Mesodermal cell (in vitro differentiated cells): ENCODE data around the gene CST7.

Experiments used
- H3K27ac ChIP-seq: 2 replicates; pipeline ENCODE4 v1.7.0; 2013; ENCODE audit warnings: mild to moderate bottlenecking, low read depth, low read length, moderate library complexity; ENCODE audit not compliant: severe bottlenecking
- H3K36me3 ChIP-seq: 2 replicates; pipeline ENCODE4 v1.7.1; 2013; ENCODE audit warnings: mild to moderate bottlenecking, low read length, moderate library complexity; ENCODE audit not compliant: control insufficient read depth, insufficient read depth
- H3K4me1 ChIP-seq: one replicate; pipeline ENCODE4 v1.7.1; 2013; ENCODE audit warnings: mild to moderate bottlenecking, low read length; ENCODE audit not compliant: insufficient read depth, control insufficient read depth, poor library complexity, severe bottlenecking
- H3K4me3 ChIP-seq: 2 replicates; pipeline ENCODE4 v1.7.0; 2013; ENCODE audit warnings: low read length, control low read depth, mild to moderate bottlenecking; ENCODE audit not compliant: insufficient read depth, poor library complexity, severe bottlenecking; ENCODE audit errors: extremely low read depth
- H3K9me3 ChIP-seq: 2 replicates; pipeline ENCODE4 v1.7.1; 2013; ENCODE audit warnings: mild to moderate bottlenecking, low read length, moderate library complexity; ENCODE audit not compliant: control insufficient read depth
- WGBS, 2 experiments: methylation state at CpG; one replicate each; pipeline ENCODE4 v1.1.5; 2013; ENCODE audit warnings: missing lambda C conversion rate in 2 of 2; ENCODE audit not compliant: insufficient coverage in 2 of 2; 5-methylcytosine and 5-hydroxymethylcytosine counted together

CST7 gene

GRCh38 chr20:24987244-24987643 is 38.2 kb downstream of the CST7 start:
- Histone ChIP-seq H3K36me3 (no peaks in the 10 kb centered on the region), H3K4me3 (no peak overlapping the region), H3K4me1 (peaks cover 7% of the 10 kb centered on the region), H3K27ac (no peak overlapping the region), H3K9me3 (no peaks in the 10 kb centered on the region)
- WGBS, 2 experiments, result no CpG with 5 or more reads among the region's 2 CpGs

GRCh38 chr20:24987873-24988835 is 39.1 kb downstream of the CST7 start:
- H3K4me3 ChIP-seq, result no peak overlapping the region
- H3K9me3 ChIP-seq, result no peaks in the 10 kb centered on the region
- peaks cover 7% of the 10 kb centered on the region for H3K4me1 ChIP-seq
- no peaks in the 10 kb centered on the region for H3K36me3 ChIP-seq
- WGBS, 2 experiments, result 95 to 98% methylated on average over 5 of the region's 7 CpGs
- H3K27ac ChIP-seq, result no peak overlapping the region

GRCh38 chr20:24989162-24989561 is 40.1 kb downstream of the CST7 start:
- no peaks in the 10 kb centered on the region for H3K9me3 ChIP-seq
- no peak overlapping the region for H3K4me3 ChIP-seq
- 91 to 97% methylated on average over 3 of the region's 3 CpGs for WGBS, 2 experiments
- no peak overlapping the region for H3K27ac ChIP-seq
- H3K4me1 ChIP-seq, result peaks cover 7% of the 10 kb centered on the region
- no peaks in the 10 kb centered on the region for H3K36me3 ChIP-seq

- H3K4me3 ChIP-seq, result no peak overlapping the region
- H3K4me1 ChIP-seq, result peaks cover 7% of the 10 kb centered on the region
These were observed 41.8 kb downstream of the CST7 start for GRCh38 chr20:24990810-24991252.

GRCh38 chr20:24991897-24992486 is 42.9 kb downstream of the CST7 start:
- Histone ChIP-seq H3K36me3 (no peaks in the 10 kb centered on the region), H3K4me1 (peaks cover 7% of the 10 kb centered on the region), H3K9me3 (no peaks in the 10 kb centered on the region), H3K4me3 (peak overlapping the region; percentile 74), H3K27ac (peak overlapping the region; percentile 80)
- WGBS, 2 experiments, result 1 to 2% methylated on average over 23 to 31 of the region's 36 CpGs

More at GRCh38 chr20:24990810-24991252, 41.8 kb downstream of the CST7 start:
- WGBS, 2 experiments, result 29 to 57% methylated on average over 1 of the region's 2 CpGs
- H3K9me3 ChIP-seq, result no peaks in the 10 kb centered on the region
- no peak overlapping the region for H3K27ac ChIP-seq
- no peaks in the 10 kb centered on the region for H3K36me3 ChIP-seq

- Histone ChIP-seq H3K4me1 (peaks cover 7% of the 10 kb centered on the region), H3K27ac (peak within 1 kb of the TSS; percentile 80), H3K36me3 (no peaks in the 10 kb centered on the region), H3K9me3 (no peaks in the 10 kb centered on the region), H3K4me3 (peak within 1 kb of the TSS; percentile 74)
- 0 to 1% methylated on average over 58 to 68 of the region's 69 CpGs for WGBS, 2 experiments
These were observed 43.6 kb downstream of the CST7 start, which contains the start of gene APMAP for GRCh38 chr20:24992487-24993205. TSS of gene APMAP (minus strand) at chr20:24992751. CDS start at chr20:24992688, 63 bp downstream.

GRCh38 chr20:24993337-24994185 is 44.5 kb downstream of the CST7 start:
- Histone ChIP-seq H3K4me3 (peak overlapping the region; percentile 74), H3K9me3 (no peaks in the 10 kb centered on the region), H3K27ac (no peak overlapping the region), H3K4me1 (peaks cover 7% of the 10 kb centered on the region), H3K36me3 (no peaks in the 10 kb centered on the region)
- 88 to 98% methylated on average over 4 to 7 of the region's 9 CpGs for WGBS, 2 experiments

GRCh38 chr20:24994186-24994465 is 45.1 kb downstream of the CST7 start:
- Histone ChIP-seq H3K9me3 (no peaks in the 10 kb centered on the region), H3K36me3 (no peaks in the 10 kb centered on the region), H3K4me3 (no peak overlapping the region), H3K27ac (no peak overlapping the region), H3K4me1 (peaks cover 7% of the 10 kb centered on the region)
- 100% methylated on average over 1 of the region's 1 CpG; no CpG with 5 or more reads in 1 of the 2 experiments for WGBS, 2 experiments

- Histone ChIP-seq H3K9me3 (no peaks in the 10 kb centered on the region), H3K4me1 (peaks cover 7% of the 10 kb centered on the region), H3K4me3 (no peak overlapping the region), H3K27ac (no peak overlapping the region), H3K36me3 (no peaks in the 10 kb centered on the region)
- 50 to 61% methylated on average over 12 to 14 of the region's 20 CpGs for WGBS, 2 experiments
These were observed 45.6 kb downstream of the CST7 start for GRCh38 chr20:24994470-24995368.
